UCSD-AML1 (cell line): ENCODE measurements around the gene KCNQ1.

Experiments used
- DNase-seq: peaks from one replicate; lab custom pipeline; 2025; ENCODE audit not compliant: unreplicated experiment; lab: John Stamatoyannopoulos, UW

The KCNQ1 gene

DNA sequence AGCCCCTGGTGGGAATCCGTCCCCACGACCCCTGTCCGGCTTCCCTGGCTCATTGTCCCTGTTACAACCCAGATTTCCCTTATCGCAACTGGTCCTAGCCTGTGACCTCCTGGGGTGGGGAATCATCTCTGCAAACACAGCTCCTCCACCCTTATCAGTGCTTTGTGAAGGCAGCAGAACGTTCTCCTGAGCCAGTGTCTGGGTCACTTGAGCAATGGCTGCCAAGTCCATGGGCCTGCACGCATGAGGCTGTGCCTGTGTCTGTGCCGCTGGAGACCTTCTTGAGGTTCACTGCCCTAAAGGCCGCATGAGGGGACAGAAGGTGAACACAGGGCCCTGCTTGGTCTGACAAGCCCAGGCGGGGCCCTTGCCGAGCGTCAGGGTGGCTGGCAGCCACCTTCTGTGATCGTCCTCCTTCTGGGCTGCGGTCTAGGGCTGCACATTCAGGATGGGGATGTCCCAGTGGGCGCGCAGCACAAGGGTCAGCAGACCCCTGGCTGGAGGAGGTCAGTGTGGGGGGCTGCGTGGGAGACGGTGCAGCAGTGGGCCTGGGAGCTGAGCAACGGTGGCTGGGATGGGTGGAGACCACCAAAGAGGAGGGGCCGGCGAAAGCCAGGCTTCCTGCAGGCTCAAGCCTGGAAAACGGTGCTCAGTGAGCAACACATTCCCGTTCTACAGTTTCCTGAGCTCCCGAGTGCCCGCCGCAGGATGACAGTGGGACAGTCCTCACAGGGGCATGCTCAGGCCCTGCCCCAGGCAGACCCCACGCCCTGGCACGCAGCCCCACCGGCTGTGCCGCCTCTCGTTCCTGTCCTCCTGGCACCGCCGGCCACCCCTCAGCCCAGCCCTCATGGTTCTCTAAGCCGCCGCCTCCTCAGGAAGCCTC is 366.6 kb downstream of the KCNQ1 start:
- peak; percentile 40 for DNase-seq

DNA sequence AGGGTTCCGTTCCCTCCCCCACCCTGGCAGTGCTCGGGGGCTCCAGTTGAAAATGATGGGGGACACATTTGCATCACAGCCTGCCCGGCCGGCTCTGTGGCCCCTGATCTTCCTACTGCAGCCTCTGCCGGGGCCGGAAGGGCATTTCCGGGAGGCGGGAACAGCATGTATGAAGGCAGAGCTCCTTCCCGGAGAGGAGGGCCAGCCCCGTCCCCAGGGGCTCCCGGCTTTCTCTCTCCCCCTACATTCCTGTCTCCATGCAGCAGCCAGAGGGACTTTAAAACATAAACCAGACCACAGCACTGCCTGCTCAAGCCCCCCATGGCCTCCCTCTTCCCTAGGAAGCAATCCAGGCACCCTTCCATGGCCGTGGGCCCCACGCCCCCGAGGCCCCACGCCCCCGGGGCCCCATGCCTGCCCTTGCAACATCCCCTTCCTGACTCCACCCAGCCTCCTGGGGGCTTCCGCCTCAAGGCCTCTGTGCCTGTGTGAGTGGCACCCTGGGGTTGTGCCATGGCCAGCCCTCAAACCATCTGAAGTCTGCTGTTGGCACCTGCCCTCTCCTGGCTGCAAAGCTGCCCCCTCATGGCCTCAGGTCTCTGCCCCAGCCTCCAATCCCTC is 367.7 kb downstream of the KCNQ1 start:
- peak; percentile 87 for DNase-seq

DNA sequence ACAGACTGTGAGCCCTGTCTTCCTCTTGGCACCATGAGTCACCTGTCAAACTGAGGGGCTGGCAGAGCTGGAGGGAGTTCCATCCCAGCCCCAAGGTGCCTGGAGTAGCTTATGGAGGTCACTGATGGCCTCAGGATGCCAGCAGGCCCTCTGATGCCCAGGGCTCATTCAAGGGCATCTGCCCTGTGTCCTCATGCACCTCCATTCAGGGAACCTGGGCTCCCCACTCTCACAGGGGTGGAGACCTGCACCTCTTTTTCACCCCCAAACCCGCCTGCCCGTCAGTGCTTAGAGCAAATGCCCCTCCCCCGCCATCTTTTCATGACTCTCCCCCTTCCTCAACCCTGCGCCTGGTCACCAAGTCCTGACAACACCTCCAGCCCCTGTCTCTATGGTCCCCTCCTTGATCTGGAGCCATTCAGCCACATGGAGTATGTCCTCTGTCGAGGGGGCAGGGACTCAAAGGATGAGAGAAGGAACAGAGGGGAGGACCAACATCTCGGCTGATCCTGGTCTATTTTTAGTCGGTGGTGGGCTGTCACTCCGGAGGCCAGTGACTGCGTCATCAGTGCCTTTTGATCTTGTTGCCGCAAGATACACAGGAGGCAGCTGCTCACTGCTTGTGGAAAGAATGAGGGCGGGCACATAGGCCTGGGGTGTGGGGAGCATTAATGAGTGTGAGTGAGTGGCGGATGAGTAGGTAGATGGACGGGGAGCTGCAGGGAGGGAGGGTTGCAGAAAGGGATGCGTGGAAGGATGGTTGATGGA is 368.5 kb downstream of the KCNQ1 start:
- no peak for DNase-seq

DNA sequence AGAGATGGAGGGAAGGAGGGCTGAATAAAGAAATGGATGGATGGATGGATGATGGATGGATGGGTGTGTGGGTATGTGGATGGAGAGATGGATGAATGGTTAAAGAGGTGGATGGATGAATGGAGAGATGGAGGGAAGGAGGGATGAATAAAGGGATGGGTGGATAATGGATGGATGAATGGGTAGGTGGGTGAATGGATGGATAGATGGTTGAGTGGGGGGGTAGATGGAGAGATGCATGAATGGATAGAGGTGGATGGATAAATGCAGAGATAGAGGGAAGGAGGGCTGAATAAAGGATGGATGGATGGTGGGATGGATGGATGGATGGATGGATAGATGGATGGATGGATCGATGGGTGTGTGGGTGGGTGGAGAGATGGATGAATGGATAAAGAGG is 369.2 kb downstream of the KCNQ1 start:
- DNase-seq = no peak

DNA sequence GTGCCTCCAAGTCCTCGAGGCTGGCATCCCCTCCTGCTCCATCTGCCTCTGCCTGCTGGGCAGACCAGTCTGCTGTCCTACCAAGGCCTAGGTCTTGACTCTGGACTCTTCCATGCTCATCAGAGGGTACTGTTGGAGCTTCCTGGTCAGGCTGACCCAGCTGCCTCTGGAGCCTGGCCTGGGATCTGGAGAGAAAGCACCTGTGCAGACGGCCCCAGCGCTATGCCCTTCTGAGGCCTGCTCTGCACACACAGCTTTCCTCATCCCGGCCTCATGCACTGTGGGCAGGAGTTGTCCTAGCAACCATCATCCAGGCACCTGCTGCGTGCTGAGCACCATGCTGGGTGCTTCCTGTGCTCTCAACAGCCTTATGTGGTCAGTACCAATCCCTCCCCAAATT is 369.9 kb downstream of the KCNQ1 start:
- no peak for DNase-seq

DNA sequence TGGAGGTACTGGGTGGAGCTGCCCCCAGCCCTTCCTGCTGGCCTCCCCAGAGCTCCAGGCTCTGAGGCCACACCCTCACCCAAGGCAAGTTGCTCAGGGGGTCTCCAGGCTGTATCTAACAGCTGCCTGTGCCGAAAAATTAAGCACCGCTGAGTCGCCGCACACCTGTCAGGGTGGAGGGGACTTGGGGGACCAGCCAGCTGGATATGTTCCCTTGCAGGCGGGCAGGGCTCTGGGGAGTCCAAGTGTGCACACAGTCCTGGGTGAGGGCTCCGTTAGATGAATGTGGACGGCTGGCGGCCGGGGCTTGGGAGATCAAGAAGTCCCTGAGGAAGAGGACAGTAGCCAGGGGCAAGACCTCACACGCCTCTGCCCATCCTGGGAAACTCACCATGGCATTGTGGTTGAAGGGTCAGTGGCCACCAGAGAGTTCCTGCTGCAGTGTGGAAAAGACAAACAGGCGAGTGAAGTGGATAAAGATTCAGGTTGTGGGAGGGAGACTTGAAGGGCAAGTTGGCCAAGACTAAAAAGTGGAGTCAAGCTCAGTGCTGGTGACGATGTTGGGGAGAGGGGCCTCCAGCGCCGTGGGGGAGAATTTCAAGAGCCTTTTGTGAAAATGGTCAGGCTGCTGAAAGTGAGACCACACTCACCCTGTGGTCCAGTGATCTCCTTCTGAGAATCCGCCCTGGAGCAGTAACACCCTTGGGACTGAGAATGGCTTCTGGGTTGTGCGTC is 371.1 kb downstream of the KCNQ1 start:
- no peak for DNase-seq

DNA sequence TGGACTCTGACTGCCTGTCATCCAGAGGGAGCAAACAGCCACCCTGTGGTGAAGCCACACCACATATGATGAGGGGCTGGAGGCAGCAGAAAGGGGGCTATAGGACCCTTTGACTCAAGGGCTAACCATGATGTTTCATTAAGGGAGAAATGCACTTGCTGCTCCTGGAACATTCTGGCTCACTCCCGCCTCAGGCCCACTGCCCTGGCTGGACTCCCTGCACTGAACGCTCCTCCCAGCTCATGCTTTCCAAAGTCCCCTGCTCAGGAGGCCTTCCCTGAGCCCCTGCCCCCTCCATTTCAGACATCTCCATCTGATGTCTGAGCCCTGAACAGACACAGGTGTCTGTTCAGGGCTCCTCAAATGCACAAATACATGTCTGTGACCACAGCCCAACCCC is 371.7 kb downstream of the KCNQ1 start:
- DNase-seq = no peak

DNA sequence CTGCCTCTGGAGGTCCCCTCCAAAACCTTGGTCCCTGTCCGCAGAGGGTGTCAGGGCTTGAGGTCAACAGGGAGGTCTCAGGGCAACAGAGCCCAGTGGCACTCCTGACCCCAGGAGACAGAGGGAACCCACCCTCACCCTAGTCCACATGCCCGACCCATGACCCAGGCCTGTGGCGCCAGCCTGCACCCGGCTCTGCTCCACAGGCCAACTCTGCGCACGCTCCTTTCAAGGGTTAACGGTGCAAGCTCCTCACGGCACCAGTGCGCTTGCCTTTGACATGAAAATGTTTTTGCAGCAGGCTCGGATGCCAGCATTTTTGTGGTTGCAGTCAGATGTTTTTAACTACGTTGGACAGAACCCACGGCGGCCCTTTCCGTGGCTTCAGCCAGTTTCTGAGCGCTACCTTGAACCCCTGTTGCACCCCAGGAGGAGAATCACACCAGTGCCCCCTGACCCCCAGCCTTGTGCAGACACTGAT is 372.2 kb downstream of the KCNQ1 start:
- DNase-seq = no peak

DNA sequence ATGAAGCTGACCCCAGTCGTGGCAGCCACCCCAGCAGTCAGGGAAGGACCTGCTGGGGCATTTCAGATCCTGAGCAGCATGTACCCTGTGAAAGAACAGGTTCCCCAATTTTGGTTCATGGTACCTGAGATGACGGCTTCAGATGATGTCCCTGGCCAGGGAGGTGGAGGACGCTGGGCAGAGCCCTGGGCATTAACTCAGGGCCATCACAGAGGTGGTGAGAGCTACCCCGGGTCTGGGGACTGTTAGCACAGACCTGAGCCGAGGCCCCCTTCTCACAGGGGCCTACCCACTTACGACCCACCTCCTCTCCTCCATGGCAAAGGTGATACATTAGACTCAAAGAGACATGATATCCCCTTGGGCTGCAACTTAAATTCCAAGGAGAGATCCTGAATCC is 372.6 kb downstream of the KCNQ1 start:
- no peak for DNase-seq

DNA sequence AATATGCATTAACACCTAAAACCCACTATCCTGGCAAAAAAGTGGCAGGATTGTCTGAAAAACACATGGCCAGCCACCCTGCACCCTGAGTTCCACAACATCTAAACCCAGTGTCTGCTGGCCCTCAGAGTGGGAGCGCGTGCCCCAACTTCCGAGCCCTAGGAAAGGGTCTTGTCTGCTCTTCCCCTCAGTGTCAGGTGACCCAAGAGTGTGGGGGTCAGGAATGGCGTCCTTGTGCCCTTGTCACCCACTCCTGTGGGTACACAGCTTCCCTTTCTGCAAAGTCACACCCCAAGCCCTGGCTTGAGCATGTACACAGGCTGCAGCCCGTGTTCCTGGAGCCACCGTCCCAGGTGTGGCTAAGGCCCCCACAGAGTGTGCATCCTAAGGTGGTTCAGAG is 373.2 kb downstream of the KCNQ1 start:
- DNase-seq = no peak

DNA sequence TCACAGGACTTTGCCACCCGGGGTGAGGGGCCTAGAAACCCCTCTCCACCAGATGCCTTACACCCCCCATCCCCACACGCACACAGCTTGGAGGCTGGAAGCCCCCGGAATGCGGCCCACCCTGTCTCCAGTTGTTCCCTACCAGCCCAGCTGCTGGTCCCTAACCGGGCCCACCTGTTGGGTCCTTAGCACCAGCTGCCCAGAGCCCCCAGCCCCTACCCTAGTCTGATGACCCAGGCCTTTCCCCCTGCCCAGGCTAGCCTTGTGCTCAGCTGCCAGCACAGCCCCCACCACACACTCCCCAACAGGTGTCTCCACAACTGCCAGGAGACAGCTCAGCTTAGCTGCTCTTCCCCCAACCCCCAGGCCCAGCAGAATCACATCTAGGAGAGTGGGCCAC is 373.7 kb downstream of the KCNQ1 start:
- DNase-seq = no peak

DNA sequence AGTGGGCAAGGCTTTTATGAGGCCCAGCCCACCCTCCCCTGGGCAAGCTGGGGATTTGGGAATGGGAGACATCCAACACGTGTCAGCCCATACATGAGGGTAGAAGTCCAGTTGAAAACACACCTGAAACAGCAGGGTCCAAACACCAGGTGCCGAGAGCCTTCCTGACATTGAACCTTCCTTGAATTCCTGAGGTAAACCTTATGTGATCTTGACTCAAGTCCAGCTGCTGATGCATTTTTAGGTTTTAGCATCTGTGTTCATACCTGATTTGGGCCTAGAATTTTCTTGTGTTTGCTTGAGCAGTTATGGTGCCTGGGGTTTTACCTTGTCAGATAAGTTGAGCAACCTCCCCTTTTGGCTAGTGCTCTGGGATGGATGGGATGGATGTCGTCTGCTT is 374.5 kb downstream of the KCNQ1 start:
- no peak for DNase-seq

DNA sequence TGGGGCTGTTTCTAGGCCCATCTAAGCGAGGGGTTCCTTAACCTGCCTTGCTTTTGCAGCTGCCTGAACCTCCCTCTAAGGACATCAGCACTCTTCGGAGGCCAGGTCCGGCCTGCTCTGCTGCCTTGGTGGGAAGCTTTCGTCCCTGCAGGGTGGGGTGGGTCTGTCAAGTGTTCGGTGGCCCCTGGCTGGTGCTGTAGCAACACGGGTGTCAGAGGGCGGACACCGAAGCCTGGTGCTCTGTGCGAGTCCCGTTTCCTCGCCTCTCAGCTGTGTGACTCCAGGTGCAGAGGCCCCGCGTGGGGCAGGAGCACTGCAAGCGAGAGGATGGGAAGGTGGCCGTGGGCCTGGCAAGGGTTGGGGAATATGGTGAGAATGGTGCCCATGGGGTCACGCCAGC is 376.2 kb downstream of the KCNQ1 start:
- no peak for DNase-seq

DNA sequence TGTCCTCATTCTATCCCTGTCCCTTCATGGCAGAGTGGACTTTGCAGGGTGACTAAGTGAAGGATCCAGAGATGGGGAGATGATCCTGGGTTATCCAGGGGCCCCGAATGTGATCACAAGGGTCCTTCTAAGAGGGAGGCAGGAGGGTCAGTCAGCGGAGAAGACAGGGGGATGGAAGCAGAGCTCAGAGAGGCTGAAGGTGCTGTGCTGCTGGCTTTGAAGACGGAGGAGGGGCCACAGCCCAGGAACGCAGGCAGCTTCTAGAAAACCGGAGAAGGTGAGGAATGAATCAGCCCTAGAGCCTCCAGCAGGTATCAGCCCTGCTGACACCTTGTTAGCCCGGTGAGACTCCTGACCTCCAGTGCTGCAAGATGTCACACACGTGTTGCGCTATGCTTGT is 377.1 kb downstream of the KCNQ1 start:
- no peak for DNase-seq

DNA sequence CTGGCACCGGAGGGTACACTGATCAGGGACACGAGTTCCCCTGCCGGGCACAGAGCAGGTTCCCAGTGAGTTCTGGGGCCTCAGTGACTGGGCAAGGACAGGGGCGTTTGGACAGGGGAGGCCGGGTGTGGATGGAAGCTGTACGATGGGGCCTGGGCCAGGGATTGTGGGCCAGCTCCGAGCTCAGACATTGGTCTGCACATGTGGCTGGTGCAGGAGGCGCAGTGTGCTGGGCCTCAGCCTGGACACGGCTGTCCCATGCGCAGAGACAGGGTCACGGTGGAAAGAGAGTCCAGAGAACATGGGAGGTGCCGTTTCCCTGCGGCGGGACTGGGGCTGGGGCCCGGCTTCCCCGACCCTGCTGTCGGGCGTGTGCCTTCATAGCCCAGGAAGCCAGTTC is 380.0 kb downstream of the KCNQ1 start:
- no peak for DNase-seq

DNA sequence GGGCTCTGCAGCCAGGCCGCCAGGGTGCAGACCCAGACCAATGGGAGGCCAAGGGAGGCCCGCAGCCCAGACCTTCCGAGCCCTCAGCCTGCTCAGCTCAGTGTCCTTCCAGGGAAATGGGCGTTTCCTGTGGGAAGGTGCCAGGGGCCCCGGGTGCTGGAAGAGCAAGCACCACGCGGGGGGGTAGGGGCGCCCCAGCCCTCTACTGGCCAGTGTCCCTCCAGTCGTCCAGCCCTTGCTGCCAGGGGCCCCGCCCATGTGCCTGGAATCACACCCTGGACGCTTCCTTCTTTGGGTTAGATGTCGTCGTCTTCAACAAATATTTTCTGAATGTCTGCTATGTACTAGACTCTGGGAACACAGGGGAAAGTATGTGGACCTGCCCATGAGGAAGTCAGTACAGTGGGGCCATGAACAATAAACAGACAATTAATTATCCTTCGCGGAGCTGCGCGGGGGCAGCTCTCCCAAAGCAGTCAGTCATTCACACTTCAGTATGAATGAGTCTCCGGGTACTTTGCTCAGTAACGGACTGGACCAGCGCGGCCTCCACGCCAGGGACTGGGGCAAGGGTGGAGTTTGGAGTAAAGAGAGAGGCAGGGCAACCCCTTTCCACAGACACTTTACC is 380.6 kb downstream of the KCNQ1 start:
- no peak for DNase-seq

DNA sequence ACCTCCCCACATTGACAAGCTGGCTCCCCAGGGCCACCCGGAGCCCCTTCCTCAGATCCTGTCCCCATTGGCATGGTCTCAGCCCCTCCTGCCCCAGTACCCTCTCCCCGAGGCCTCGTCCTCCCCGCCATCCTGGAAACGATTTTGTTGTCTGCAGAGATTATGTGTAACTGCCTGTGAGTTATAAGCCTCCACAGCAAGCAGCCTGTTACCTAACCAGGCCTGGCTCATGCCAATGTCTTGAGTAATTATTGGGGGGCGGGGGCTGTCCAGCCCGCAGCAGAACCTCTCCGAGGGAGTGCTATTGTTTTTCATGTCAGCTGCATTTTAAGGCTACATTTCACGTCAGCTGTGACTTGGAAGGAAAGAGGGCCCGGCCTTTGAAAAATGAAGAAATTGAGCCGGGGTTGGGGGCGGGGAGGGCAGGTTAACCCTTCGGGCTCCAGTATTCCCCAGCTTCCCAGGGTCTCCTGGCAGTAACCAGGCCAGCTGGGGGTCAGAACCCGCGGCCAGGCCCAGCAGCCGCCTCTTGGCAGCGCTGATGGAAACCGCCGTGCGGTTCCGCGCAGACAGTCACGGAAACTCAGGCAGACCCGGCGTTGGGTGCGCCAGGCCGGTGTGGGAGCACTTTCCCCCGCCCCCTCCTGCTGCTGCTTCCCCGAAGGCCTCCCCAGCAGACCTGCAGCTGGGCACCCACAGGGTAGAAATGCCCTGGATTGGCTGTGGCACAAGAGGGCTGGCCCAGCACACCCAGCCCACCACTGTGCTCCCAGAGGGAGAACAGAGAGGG is 381.3 kb downstream of the KCNQ1 start:
- DNase-seq = peak; percentile 80

DNA sequence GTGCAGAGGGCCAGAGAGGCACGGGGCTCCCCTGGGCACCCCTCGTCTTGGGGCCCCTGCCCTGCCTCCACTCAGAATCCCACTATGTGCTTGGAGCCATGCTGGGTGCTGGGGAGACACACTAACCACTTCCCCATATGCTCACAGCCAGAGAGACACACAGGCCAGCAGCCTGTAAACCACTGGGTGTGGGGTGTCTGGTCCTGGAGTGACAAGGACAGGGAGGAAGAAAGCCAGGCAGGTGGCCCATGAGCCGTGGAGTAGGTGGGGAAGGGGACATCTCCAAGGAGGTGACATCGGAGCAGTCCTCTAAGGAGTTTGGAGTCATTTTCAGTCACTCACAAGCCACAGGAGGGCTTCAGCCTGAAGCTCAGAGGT is 381.9 kb downstream of the KCNQ1 start:
- no peak for DNase-seq

DNA sequence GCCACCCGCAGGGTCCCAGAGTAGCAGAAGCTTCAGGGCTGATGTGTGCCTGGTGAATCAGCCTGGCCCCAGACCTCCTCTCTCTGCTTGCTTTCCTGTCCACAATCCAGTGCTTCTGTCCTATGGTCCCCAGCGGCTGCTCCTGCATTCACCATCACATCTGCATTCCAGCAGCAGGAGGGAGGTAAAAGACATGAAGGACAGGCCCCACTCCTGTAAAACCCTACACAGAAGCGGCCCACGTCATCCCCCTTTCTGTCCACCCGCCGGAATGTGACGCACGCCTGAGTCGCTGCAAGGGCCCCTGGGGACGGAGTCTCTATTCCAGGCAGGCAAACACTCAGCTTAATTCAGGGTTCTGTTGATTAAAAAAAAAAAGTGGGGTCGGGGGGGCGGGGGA is 382.4 kb downstream of the KCNQ1 start:
- DNase-seq = no peak

DNA sequence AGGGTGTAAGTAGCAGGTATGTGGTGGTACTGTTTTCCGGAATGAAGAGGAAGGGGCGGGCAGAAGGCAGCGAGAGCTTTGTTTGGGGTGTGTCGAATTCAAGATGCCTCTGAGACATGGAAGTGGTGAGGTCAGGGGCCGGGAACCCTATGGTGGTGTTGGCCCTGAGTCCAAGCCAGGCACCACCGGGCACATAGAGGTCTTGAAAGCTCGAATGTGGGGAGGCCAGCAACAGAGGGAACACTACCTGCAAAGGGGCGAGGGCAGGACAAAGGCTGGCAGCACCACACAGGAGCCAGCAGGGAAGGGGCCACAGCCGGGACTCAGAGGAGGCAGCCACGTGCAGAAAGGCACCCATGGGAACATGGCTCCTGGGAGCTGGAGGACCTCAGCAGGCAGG is 383.0 kb downstream of the KCNQ1 start:
- no peak for DNase-seq
